ENCODE results near the gene CDC26. TPM values are rescaled to one million over a fixed set of nuclear protein-coding genes. Genes with fewer than 3 reads are reported as not detected.

The CDC26 gene
- total and polyA plus RNA-seq, 10 of the 15 experiments (the other 5 are each of a cell fraction or from before 2014, with no cell fraction given), result 28.2 to 156 (median 61.5) TPM

- H3K4me2 ChIP-seq (ENCODE audit: control insufficient read depth, insufficient read depth), result no peak overlapping the region
- no peaks in the 10 kb centered on the region for H3K27me3 ChIP-seq (replicated peaks in 1 of 2; ENCODE audit: control insufficient read depth in 2 of 2, insufficient read depth in 2 of 2, low read length in 1 of 2)
- no peak overlapping the region for H3K4me3 ChIP-seq
- no TSS peak for BruUV-seq (replicated peaks)
- H3K9me3 ChIP-seq (replicated peaks; ENCODE audit: control insufficient read depth, insufficient read depth, low read length), result no peaks in the 10 kb centered on the region
- SMC1A ChIA-PET (ENCODE audit: uncharacterized antibody, unreplicated experiment), result interaction anchor here (4.4 kb wide), 1 partner anchor 16 kb away, joined by 14 read pairs; the partner anchor contains the start of genes FKBP15 and SLC31A1
- no peak overlapping the region for H3K27ac ChIP-seq (ENCODE audit: control insufficient read depth, insufficient read depth)
- H2AFZ ChIP-seq (ENCODE audit: control insufficient read depth, low read depth, low read length), result no peak overlapping the region
- H3K9ac ChIP-seq (ENCODE audit: control insufficient read depth, insufficient read depth, low read length), result no peak overlapping the region
- CTCF ChIA-PET, result no interaction called here
- in situ Hi-C loops (cut with MboI), result no loop called here
- POLR2A ChIA-PET, result interaction anchor here (1.2 kb wide), 1 partner anchor 15 kb away, joined by 3 read pairs; the partner anchor contains the start of gene SLC31A1
- no peaks in the 10 kb centered on the region for H3K36me3 ChIP-seq (ENCODE audit: control insufficient read depth in 2 of 2, insufficient read depth in 2 of 2, low read length in 1 of 2)
- intact Hi-C loops (cut with micrococcal nuclease; ENCODE audit: unreplicated experiment), result no loop called here
- WGBS (ENCODE audit: insufficient coverage, insufficient replicate concordance, low lambda C conversion rate, missing lambda C conversion rate), result 94% methylated on average over 4 of the region's 4 CpGs
- ATAC-seq (no peak), DNase-seq (ENCODE audit: low read depth, low spot score) (no peak), FAIRE-seq (no peak)
- no peaks in the 10 kb centered on the region for H4K20me1 ChIP-seq (ENCODE audit: control insufficient read depth, insufficient read depth)
- RAD21 ChIA-PET (ENCODE audit: unreplicated experiment), result interaction anchor here (0.9 kb wide), 1 partner anchor 14 kb away, joined by 3 read pairs; no protein-coding TSS in a partner anchor
- peaks cover 5% of the 10 kb centered on the region for H3K79me2 ChIP-seq (ENCODE audit: control insufficient read depth, insufficient read depth, low read length)
- H3K4me1 ChIP-seq (ENCODE audit: control insufficient read depth, insufficient read depth, low read length), result peaks cover 9% of the 10 kb centered on the region
- no peak for TF ChIP-seq ZNF274 (IDR thresholded peaks at IDR 0.05; ENCODE audit: insufficient read depth, insufficient read length)
- TF ChIP-seq ZNF687 (IDR thresholded peaks at IDR 0.05), result no peak
- TF ChIP-seq RAD21 (IDR thresholded peaks at IDR 0.05; ENCODE audit: insufficient read depth, low read depth, low read length), result no peak
- no peak for TF ChIP-seq CTCF (IDR thresholded peaks at IDR 0.05 in 2 of 3, conservative IDR thresholded peaks at IDR 0.05 in 1 of 3; ENCODE audit: control insufficient read depth in 2 of 3, extremely low read depth in 1 of 3, insufficient read depth in 1 of 3, low read depth in 3 of 3, low read length in 3 of 3)
- TF ChIP-seq IRF3 (IDR thresholded peaks at IDR 0.05), result no peak
- TF ChIP-seq SIN3A (IDR thresholded peaks at IDR 0.05; ENCODE audit: low read depth, low read length), result no peak
- TF ChIP-seq PAX8 (IDR thresholded peaks at IDR 0.05), result no peak
- TF ChIP-seq ELK1 (IDR thresholded peaks at IDR 0.05; ENCODE audit: low read depth, low read length), result no peak
- TF ChIP-seq ZSCAN29 (IDR thresholded peaks at IDR 0.05), result no peak
- no peak for TF ChIP-seq RELB (IDR thresholded peaks at IDR 0.05; ENCODE audit: low read depth)
- no peak for TF ChIP-seq IKZF1 (conservative IDR thresholded peaks at IDR 0.05)
- no peak for TF ChIP-seq BMI1 (IDR thresholded peaks at IDR 0.05; ENCODE audit: borderline replicate concordance)
- TF ChIP-seq BACH1 (IDR thresholded peaks at IDR 0.05; ENCODE audit: borderline replicate concordance), result no peak
- no peak for TF ChIP-seq STAT1 (conservative IDR thresholded peaks at IDR 0.05)
These were observed 38.3 kb downstream of the CDC26 start for GRCh38 chr9:113237026-113237425.

Measured in GM12878 (cell line).